Erythroblast (primary cell): Measurements from ENCODE around the gene MICA.

Source experiments
- GATA1 ChIP-seq: IDR thresholded peaks from 2 replicates; pipeline ENCODE4 v1.6.1; 2011; ENCODE audit warnings: low read depth, mild to moderate bottlenecking, control low read depth, low read length, moderate library complexity
- POLR2A ChIP-seq: IDR thresholded peaks from 2 replicates; pipeline ENCODE4 v1.6.1; 2011; ENCODE audit warnings: mild to moderate bottlenecking, low read length

GRCh38 chr6:31414771-31415265 lies 11.4 kb downstream of the MICA start:
- TF ChIP-seq POLR2A (no peak), GATA1 (no peak)
